ENCODE measurements around the gene TLE1.

TLE1 gene

GRCh38 chr9:81629440-81629839, 59.9 kb downstream of the TLE1 start:
- Histone ChIP-seq H3K4me2 (ENCODE audit: low read length) (no peak overlapping the region), H3K27me3 (ENCODE audit: control insufficient read depth, insufficient read depth, low read length) (no peaks in the 10 kb centered on the region), H3K9ac (ENCODE audit: low read depth, low read length) (no peak overlapping the region), H3K4me1 (ENCODE audit: control insufficient read depth, insufficient read depth, low read length) (peaks cover 8% of the 10 kb centered on the region), H3K36me3 (ENCODE audit: insufficient read depth, low read length) (no peaks in the 10 kb centered on the region), H3K9me3 (replicated peaks; ENCODE audit: low read length) (no peaks in the 10 kb centered on the region), H3K4me3 (ENCODE audit: low read length) (no peak overlapping the region)

GRCh38 chr9:81628897-81629296, 60.5 kb downstream of the TLE1 start:
- Histone ChIP-seq H3K27me3 (ENCODE audit: control insufficient read depth, insufficient read depth, low read length) (no peaks in the 10 kb centered on the region), H3K9me3 (replicated peaks; ENCODE audit: low read length) (no peaks in the 10 kb centered on the region), H3K9ac (ENCODE audit: low read depth, low read length) (no peak overlapping the region), H3K36me3 (ENCODE audit: insufficient read depth, low read length) (no peaks in the 10 kb centered on the region), H3K4me1 (ENCODE audit: control insufficient read depth, insufficient read depth, low read length) (peaks cover 8% of the 10 kb centered on the region), H3K4me2 (ENCODE audit: low read length) (no peak overlapping the region), H3K4me3 (ENCODE audit: low read length) (no peak overlapping the region)

GRCh38 chr9:81627481-81627880, 61.9 kb downstream of the TLE1 start:
- no peak overlapping the region for H3K9ac ChIP-seq (ENCODE audit: low read depth, low read length)
- no peak overlapping the region for H3K4me3 ChIP-seq (ENCODE audit: low read length)
- no peaks in the 10 kb centered on the region for H3K36me3 ChIP-seq (ENCODE audit: insufficient read depth, low read length)

GRCh38 chr9:81626511-81626910, 62.8 kb downstream of the TLE1 start:
- H3K4me2 ChIP-seq (ENCODE audit: low read length) = no peak overlapping the region
- H3K4me1 ChIP-seq (ENCODE audit: control insufficient read depth, insufficient read depth, low read length) = no peaks in the 10 kb centered on the region
- no peaks in the 10 kb centered on the region for H3K27me3 ChIP-seq (ENCODE audit: control insufficient read depth, insufficient read depth, low read length)
- no peaks in the 10 kb centered on the region for H3K36me3 ChIP-seq (ENCODE audit: insufficient read depth, low read length)
- no peak overlapping the region for H3K4me3 ChIP-seq (ENCODE audit: low read length)
- H3K9me3 ChIP-seq (replicated peaks; ENCODE audit: low read length) = no peaks in the 10 kb centered on the region
- H3K9ac ChIP-seq (ENCODE audit: low read depth, low read length) = no peak overlapping the region

More at GRCh38 chr9:81627481-81627880, 61.9 kb downstream of the TLE1 start:
- Histone ChIP-seq H3K9me3 (replicated peaks; ENCODE audit: low read length) (no peaks in the 10 kb centered on the region), H3K4me2 (ENCODE audit: low read length) (no peak overlapping the region), H3K4me1 (ENCODE audit: control insufficient read depth, insufficient read depth, low read length) (peaks cover 2% of the 10 kb centered on the region), H3K27me3 (ENCODE audit: control insufficient read depth, insufficient read depth, low read length) (no peaks in the 10 kb centered on the region)

GRCh38 chr9:81625969-81626368, 63.4 kb downstream of the TLE1 start:
- Histone ChIP-seq H3K9me3 (replicated peaks; ENCODE audit: low read length) (no peaks in the 10 kb centered on the region), H3K4me3 (ENCODE audit: low read length) (no peak overlapping the region), H3K4me2 (ENCODE audit: low read length) (no peak overlapping the region), H3K4me1 (ENCODE audit: control insufficient read depth, insufficient read depth, low read length) (no peaks in the 10 kb centered on the region), H3K9ac (ENCODE audit: low read depth, low read length) (no peak overlapping the region), H3K27me3 (ENCODE audit: control insufficient read depth, insufficient read depth, low read length) (no peaks in the 10 kb centered on the region), H3K36me3 (ENCODE audit: insufficient read depth, low read length) (no peaks in the 10 kb centered on the region)

GRCh38 chr9:81623778-81624177, 65.6 kb downstream of the TLE1 start:
- H3K4me1 ChIP-seq (ENCODE audit: control insufficient read depth, insufficient read depth, low read length) = no peaks in the 10 kb centered on the region

GRCh38 chr9:81622471-81623255, 66.7 kb downstream of the TLE1 start:
- Histone ChIP-seq H3K4me3 (ENCODE audit: low read length) (no peak overlapping the region), H3K4me2 (ENCODE audit: low read length) (no peak overlapping the region), H3K36me3 (ENCODE audit: insufficient read depth, low read length) (no peaks in the 10 kb centered on the region), H3K4me1 (ENCODE audit: control insufficient read depth, insufficient read depth, low read length) (no peaks in the 10 kb centered on the region), H3K9ac (ENCODE audit: low read depth, low read length) (no peak overlapping the region), H3K27me3 (ENCODE audit: control insufficient read depth, insufficient read depth, low read length) (no peaks in the 10 kb centered on the region), H3K9me3 (replicated peaks; ENCODE audit: low read length) (no peaks in the 10 kb centered on the region)

More at GRCh38 chr9:81623778-81624177, 65.6 kb downstream of the TLE1 start:
- H3K36me3 ChIP-seq (ENCODE audit: insufficient read depth, low read length) = no peaks in the 10 kb centered on the region
- no peak overlapping the region for H3K4me2 ChIP-seq (ENCODE audit: low read length)
- no peaks in the 10 kb centered on the region for H3K27me3 ChIP-seq (ENCODE audit: control insufficient read depth, insufficient read depth, low read length)
- no peak overlapping the region for H3K9ac ChIP-seq (ENCODE audit: low read depth, low read length)
- no peak overlapping the region for H3K4me3 ChIP-seq (ENCODE audit: low read length)
- no peaks in the 10 kb centered on the region for H3K9me3 ChIP-seq (replicated peaks; ENCODE audit: low read length)

GRCh38 chr9:81621785-81622259, 67.5 kb downstream of the TLE1 start:
- H3K9me3 ChIP-seq (replicated peaks; ENCODE audit: low read length) = no peaks in the 10 kb centered on the region
- no peaks in the 10 kb centered on the region for H3K36me3 ChIP-seq (ENCODE audit: insufficient read depth, low read length)
- no peak overlapping the region for H3K4me3 ChIP-seq (ENCODE audit: low read length)
- no peaks in the 10 kb centered on the region for H3K27me3 ChIP-seq (ENCODE audit: control insufficient read depth, insufficient read depth, low read length)
- H3K9ac ChIP-seq (ENCODE audit: low read depth, low read length) = no peak overlapping the region
- H3K4me1 ChIP-seq (ENCODE audit: control insufficient read depth, insufficient read depth, low read length) = no peaks in the 10 kb centered on the region
- no peak overlapping the region for H3K4me2 ChIP-seq (ENCODE audit: low read length)

GRCh38 chr9:81621118-81621517, 68.2 kb downstream of the TLE1 start:
- no peak overlapping the region for H3K4me2 ChIP-seq (ENCODE audit: low read length)
- no peaks in the 10 kb centered on the region for H3K27me3 ChIP-seq (ENCODE audit: control insufficient read depth, insufficient read depth, low read length)
- no peaks in the 10 kb centered on the region for H3K36me3 ChIP-seq (ENCODE audit: insufficient read depth, low read length)
- H3K4me1 ChIP-seq (ENCODE audit: control insufficient read depth, insufficient read depth, low read length) = no peaks in the 10 kb centered on the region
- H3K9me3 ChIP-seq (replicated peaks; ENCODE audit: low read length) = no peaks in the 10 kb centered on the region
- H3K9ac ChIP-seq (ENCODE audit: low read depth, low read length) = no peak overlapping the region
- no peak overlapping the region for H3K4me3 ChIP-seq (ENCODE audit: low read length)

GRCh38 chr9:81620002-81620390, 69.4 kb downstream of the TLE1 start:
- no peaks in the 10 kb centered on the region for H3K36me3 ChIP-seq (ENCODE audit: insufficient read depth, low read length)
- H3K4me3 ChIP-seq (ENCODE audit: low read length) = no peak overlapping the region
- H3K9me3 ChIP-seq (replicated peaks; ENCODE audit: low read length) = no peaks in the 10 kb centered on the region
- H3K27me3 ChIP-seq (ENCODE audit: control insufficient read depth, insufficient read depth, low read length) = no peaks in the 10 kb centered on the region
- no peak overlapping the region for H3K4me2 ChIP-seq (ENCODE audit: low read length)
- H3K4me1 ChIP-seq (ENCODE audit: control insufficient read depth, insufficient read depth, low read length) = no peaks in the 10 kb centered on the region
- H3K9ac ChIP-seq (ENCODE audit: low read depth, low read length) = no peak overlapping the region

- no peaks in the 10 kb centered on the region for H3K27me3 ChIP-seq (ENCODE audit: control insufficient read depth, insufficient read depth, low read length)
- H3K4me1 ChIP-seq (ENCODE audit: control insufficient read depth, insufficient read depth, low read length) = no peaks in the 10 kb centered on the region
- H3K36me3 ChIP-seq (ENCODE audit: insufficient read depth, low read length) = no peaks in the 10 kb centered on the region
- no peak overlapping the region for H3K4me3 ChIP-seq (ENCODE audit: low read length)
- no peak overlapping the region for H3K9ac ChIP-seq (ENCODE audit: low read depth, low read length)
- no peak overlapping the region for H3K4me2 ChIP-seq (ENCODE audit: low read length)
- H3K9me3 ChIP-seq (replicated peaks; ENCODE audit: low read length) = no peaks in the 10 kb centered on the region
Measured at GRCh38 chr9:81619353-81620001, 69.9 kb downstream of the TLE1 start.

- Histone ChIP-seq H3K9me3 (replicated peaks; ENCODE audit: low read length) (no peaks in the 10 kb centered on the region), H3K27me3 (ENCODE audit: control insufficient read depth, insufficient read depth, low read length) (no peaks in the 10 kb centered on the region), H3K4me2 (ENCODE audit: low read length) (no peak overlapping the region), H3K4me3 (ENCODE audit: low read length) (no peak overlapping the region), H3K9ac (ENCODE audit: low read depth, low read length) (no peak overlapping the region), H3K4me1 (ENCODE audit: control insufficient read depth, insufficient read depth, low read length) (no peaks in the 10 kb centered on the region), H3K36me3 (ENCODE audit: insufficient read depth, low read length) (no peaks in the 10 kb centered on the region)
Measured at GRCh38 chr9:81618923-81619322, 70.4 kb downstream of the TLE1 start.
